H1 (cell line): ENCODE results near the gene TUT4. TPM values are rescaled to one million over a fixed set of nuclear protein-coding genes. Genes with fewer than 3 reads are reported as not detected.

Experiments
- CTCF ChIA-PET: fragments of 300-600 bp; sonication (Branson Sonifier 250); formaldehyde crosslinking; loops from one replicate; lab custom pipeline; 2021; ENCODE audit not compliant: partially characterized antibody; lab: Charles Lee
- POLR2A ChIA-PET: fragments of 300-600 bp; sonication (Branson Sonifier 250); formaldehyde crosslinking; loops from one replicate; lab custom pipeline; 2021; ENCODE audit warnings: inconsistent platforms; ENCODE audit not compliant: partially characterized antibody; lab: Charles Lee
- DNase-seq, 2 experiments: peaks; one replicate each; pipeline versions ENCODE4 v3.0.0 to v3.0.0-alpha.2; 2010 to 2022; ENCODE audit warnings: low spot score in 2 of 2, low read depth in 1 of 2, mixed read lengths in 1 of 2
- FAIRE-seq: peaks from 2 replicates; lab custom pipeline; 2011; peaks lifted over from hg19 to GRCh38; lab: Jason Lieb, UNC
- H2AFZ ChIP-seq: 2 replicates; pipeline ENCODE4 v1.8.1; 2012; ENCODE audit warnings: low read length, inconsistent platforms
- H2AK5ac ChIP-seq: 2 replicates; pipeline ENCODE4 v1.6.1; 2013; ENCODE audit warnings: low read depth, low read length
- H2BK120ac ChIP-seq: replicated peaks from 2 replicates; pipeline ENCODE3; 2013; ENCODE audit warnings: low read depth, low read length, inconsistent platforms
- H2BK12ac ChIP-seq: 2 replicates; pipeline ENCODE4 v1.6.1; 2013; ENCODE audit warnings: low read depth, low read length
- H2BK15ac ChIP-seq: 2 replicates; pipeline ENCODE4 v1.6.1; 2013; ENCODE audit warnings: low read length
- H2BK20ac ChIP-seq: 2 replicates; pipeline ENCODE4 v1.6.1; 2013; ENCODE audit warnings: low read length
- H2BK5ac ChIP-seq: 2 replicates; pipeline ENCODE4 v1.6.1; 2013; ENCODE audit warnings: low read depth, low read length
- H3K14ac ChIP-seq: 2 replicates; pipeline ENCODE4 v1.6.1; 2013; ENCODE audit warnings: inconsistent platforms; ENCODE audit not compliant: insufficient read length
- H3K18ac ChIP-seq: 2 replicates; pipeline ENCODE4 v1.6.1; 2013; ENCODE audit warnings: low read length; ENCODE audit errors: extremely low read depth
- H3K23ac ChIP-seq: 2 replicates; pipeline ENCODE4 v1.6.1; 2013; ENCODE audit warnings: inconsistent platforms; ENCODE audit not compliant: insufficient read length
- H3K23me2 ChIP-seq: 2 replicates; pipeline ENCODE4 v1.6.1; 2013; ENCODE audit warnings: low read depth, low read length
- H3K27ac ChIP-seq: 2 replicates; pipeline ENCODE4 v1.6.1; 2011; ENCODE audit warnings: low read depth, low read length, inconsistent platforms
- H3K27me3 ChIP-seq, 4 experiments: replicated peaks in 1 of 4; 1 replicate in 1 of 4; 2 replicates in 3 of 4; pipeline versions ENCODE4 v1.6.1 to v1.8.1; 2011 to 2013; ENCODE audit warnings: low read length in 3 of 4, mild to moderate bottlenecking in 3 of 4, inconsistent platforms in 2 of 4, mixed read lengths in 2 of 4, moderate library complexity in 1 of 4; ENCODE audit not compliant: control insufficient read depth in 3 of 4, insufficient read depth in 3 of 4; ENCODE audit errors: extremely low read depth in 1 of 4
- H3K36me3 ChIP-seq, 4 experiments: 2 replicates each; pipeline versions ENCODE4 v1.6.1 to v1.8.1; 2011 to 2013; ENCODE audit warnings: mild to moderate bottlenecking in 4 of 4, low read length in 3 of 4, moderate library complexity in 2 of 4, control low read depth in 1 of 4, inconsistent platforms in 1 of 4; ENCODE audit not compliant: insufficient read depth in 4 of 4, control insufficient read depth in 2 of 4
- H3K4ac ChIP-seq: replicated peaks from 2 replicates; pipeline ENCODE3; 2013; ENCODE audit warnings: low read length, low read depth, mixed read lengths, inconsistent platforms; ENCODE audit not compliant: insufficient read length
- H3K4me1 ChIP-seq, 4 experiments: replicated peaks in 1 of 4; 1 replicate in 1 of 4; 2 replicates in 3 of 4; pipeline versions ENCODE4 v1.6.1 to v1.8.1; 2011 to 2013; ENCODE audit warnings: low read length in 3 of 4, inconsistent platforms in 2 of 4, mixed read lengths in 1 of 4; ENCODE audit not compliant: insufficient read depth in 4 of 4, control insufficient read depth in 3 of 4
- H3K4me2 ChIP-seq, 2 experiments: 2 replicates each; pipeline versions ENCODE4 v1.6.1 to v1.8.1; 2011 to 2013; ENCODE audit warnings: low read depth in 2 of 2, low read length in 2 of 2, control low read depth in 1 of 2, inconsistent platforms in 1 of 2, mild to moderate bottlenecking in 1 of 2; ENCODE audit not compliant: insufficient read depth in 1 of 2
- H3K4me3 ChIP-seq, 4 experiments: fragments of 200-600, 300-600 bp in 1 of 4; sonication (generic), shearing (Covaris generic), sonication (Bioruptor Twin) in 1 of 4; 2 replicates each; pipeline versions ENCODE4 v1.5.1 to v1.8.1; 2011 to 2016; ENCODE audit warnings: low read length in 4 of 4, low read depth in 3 of 4, control low read depth in 2 of 4, inconsistent platforms in 2 of 4, mild to moderate bottlenecking in 2 of 4, mixed read lengths in 1 of 4, moderate library complexity in 1 of 4; ENCODE audit not compliant: insufficient read depth in 2 of 4; ENCODE audit errors: extremely low read depth in 1 of 4
- H3K56ac ChIP-seq: replicated peaks from 2 replicates; pipeline ENCODE3; 2013; ENCODE audit warnings: low read depth, mild to moderate bottlenecking, mixed read lengths, low read length, inconsistent platforms; ENCODE audit not compliant: insufficient read length
- H3K79me1 ChIP-seq: 2 replicates; pipeline ENCODE4 v1.6.1; 2013; ENCODE audit warnings: low read depth, low read length, control low read depth
- H3K79me2 ChIP-seq, 2 experiments: 2 replicates each; pipeline versions ENCODE4 v1.6.1 to v1.8.1; 2012 to 2013; ENCODE audit warnings: low read length in 2 of 2, mild to moderate bottlenecking in 2 of 2, inconsistent platforms in 1 of 2; ENCODE audit not compliant: insufficient read depth in 2 of 2, control insufficient read depth in 1 of 2
- H3K9ac ChIP-seq, 4 experiments: replicated peaks in 1 of 4; 1 replicate in 1 of 4; 2 replicates in 3 of 4; pipeline versions ENCODE4 v1.6.1 to v1.8.1; 2011 to 2013; ENCODE audit warnings: low read depth in 3 of 4, low read length in 3 of 4, control low read depth in 2 of 4, mild to moderate bottlenecking in 2 of 4, moderate library complexity in 2 of 4, inconsistent platforms in 1 of 4; ENCODE audit errors: extremely low read depth in 1 of 4
- H3K9me3 ChIP-seq, 2 experiments: 2 replicates each; pipeline versions ENCODE4 v1.6.1 to v1.8.1; 2012 to 2013; ENCODE audit warnings: mild to moderate bottlenecking in 2 of 2, moderate library complexity in 2 of 2, control low read depth in 1 of 2, inconsistent platforms in 1 of 2, low read depth in 1 of 2, low read length in 1 of 2, mixed read lengths in 1 of 2; ENCODE audit not compliant: insufficient read depth in 2 of 2
- H4K20me1 ChIP-seq, 2 experiments: replicated peaks in 1 of 2; 2 replicates each; pipeline versions ENCODE3 to v1.8.1; 2011 to 2013; ENCODE audit warnings: inconsistent platforms in 2 of 2, low read length in 2 of 2, mild to moderate bottlenecking in 1 of 2; ENCODE audit not compliant: insufficient read depth in 2 of 2, control insufficient read depth in 1 of 2
- H4K5ac ChIP-seq: 2 replicates; pipeline ENCODE4 v1.6.1; 2013; ENCODE audit warnings: low read length, low read depth, mixed read lengths, inconsistent platforms; ENCODE audit not compliant: insufficient read length
- H4K8ac ChIP-seq: 2 replicates; pipeline ENCODE4 v1.8.0; 2013; ENCODE audit warnings: mild to moderate bottlenecking, moderate library complexity, low read length, inconsistent platforms; ENCODE audit not compliant: insufficient read depth; ENCODE audit errors: extremely low read depth
- H4K91ac ChIP-seq: replicated peaks from 2 replicates; pipeline ENCODE3; 2013; ENCODE audit warnings: low read length, mixed read lengths, inconsistent platforms; ENCODE audit not compliant: insufficient read length
- FOSL1 ChIP-seq: IDR thresholded peaks from 2 replicates; pipeline ENCODE4 v1.6.1; 2011; ENCODE audit warnings: mild to moderate bottlenecking, low read depth, low read length, moderate library complexity; ENCODE audit not compliant: insufficient read depth
- HDAC2 ChIP-seq, 2 experiments: fragments of 300-600 bp in 1 of 2; sonication (generic) in 1 of 2; IDR thresholded peaks; 2 replicates each; pipeline ENCODE4 v1.6.1; 2011 to 2012; ENCODE audit warnings: low read depth in 2 of 2, low read length in 2 of 2, mild to moderate bottlenecking in 2 of 2, moderate library complexity in 2 of 2, borderline replicate concordance in 1 of 2, inconsistent platforms in 1 of 2
- KDM5A ChIP-seq: fragments of 200-600 bp; IDR thresholded peaks from 2 replicates; pipeline ENCODE4 v1.7.1; 2012; ENCODE audit warnings: mild to moderate bottlenecking, low read length, inconsistent platforms, mixed read lengths
- PHF8 ChIP-seq: fragments of 200-600 bp; sonication (generic); conservative IDR thresholded peaks from 2 replicates; pipeline ENCODE4 v1.7.1; 2012; ENCODE audit warnings: low read depth, mild to moderate bottlenecking, inconsistent platforms, low read length, moderate library complexity
- RXRA ChIP-seq: IDR thresholded peaks from 2 replicates; pipeline ENCODE4 v1.6.1; 2011; ENCODE audit warnings: low read depth, mild to moderate bottlenecking, low read length, moderate library complexity; ENCODE audit not compliant: insufficient read depth
- SP4 ChIP-seq: IDR thresholded peaks from 2 replicates; pipeline ENCODE4 v1.6.1; 2012; ENCODE audit warnings: low read length, inconsistent platforms
- YY1 ChIP-seq: IDR thresholded peaks from 2 replicates; pipeline ENCODE4 v1.6.1; 2011; ENCODE audit warnings: low read depth, mild to moderate bottlenecking, low read length
- WGBS, 2 experiments: shearing (Covaris generic) in 1 of 2; methylation state at CpG; one replicate each; pipeline versions ENCODE4 v1.1.6 to v1.1.7; 2013 to 2015; ENCODE audit warnings: low lambda C conversion rate in 2 of 2, mixed read lengths in 2 of 2, inconsistent platforms in 1 of 2, low coverage in 1 of 2, missing lambda C conversion rate in 1 of 2; ENCODE audit not compliant: insufficient replicate concordance in 2 of 2, insufficient coverage in 1 of 2, insufficient read length in 1 of 2; ENCODE audit errors: extremely low coverage in 1 of 2, missing lambda C conversion rate in 1 of 2; 5-methylcytosine and 5-hydroxymethylcytosine counted together
- polyA plus RNA-seq, 7 experiments: library from polyadenylated mRNA; depleted of rRNA in 3 of 7; stranded (reverse) in 5 of 7; unstranded in 2 of 7; fragments of >200 nt in 5 of 7; fragments of 200-250 nt in 2 of 7; gene quantifications; 1 replicate in 5 of 7; 2 replicates in 1 of 7; 4 replicates in 1 of 7; pipeline versions ENCODE4 v1.2.1 to v1.2.3, GENCODE V29; 2011 to 2013; ENCODE audit warnings: missing spikeins in 2 of 7, mixed read lengths in 2 of 7
- total RNA-seq: library from RNA; stranded (reverse); fragmentation: NEBNext Ultra II Directional; extraction: Animal tissue kit (Norgen Biotek cat#: 25700); gene quantifications from 2 replicates; pipeline ENCODE4 v1.2.1, GENCODE V29; 2021
- TF ChIP-seq, protein P1 (sequence below): IDR thresholded peaks from 2 replicates; pipeline ENCODE4 v1.6.1; 2012; ENCODE audit warnings: inconsistent platforms

Gene TUT4
- total and polyA plus RNA-seq, 2 of the 8 experiments (the other 6 are each of a cell fraction or from before 2014, with no cell fraction given): 54.5 to 63.3 TPM

DNA sequence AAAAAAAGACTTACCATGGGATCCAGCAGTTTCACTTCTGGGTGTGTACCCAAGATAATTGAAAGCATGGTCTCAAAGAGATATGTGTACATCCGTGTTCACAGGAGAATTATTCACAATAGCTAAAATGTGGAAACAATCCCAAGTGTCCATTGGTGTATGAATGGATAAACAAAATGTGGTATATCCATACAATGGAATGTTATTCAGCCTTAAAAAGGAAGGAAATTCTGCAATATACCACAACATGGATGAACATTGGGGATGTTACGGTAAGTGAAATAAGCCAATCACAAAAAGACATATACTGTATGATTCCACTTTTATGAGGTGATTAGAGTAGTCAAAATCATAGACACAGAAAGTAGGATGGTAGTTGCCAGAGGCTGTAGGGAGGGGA, 7.0 kb upstream of the TUT4 start:
- H3K56ac ChIP-seq: no peak overlapping the region
- H3K14ac ChIP-seq: no peak overlapping the region
- no peak overlapping the region for H3K18ac ChIP-seq
- H2BK120ac ChIP-seq: no peak overlapping the region
- no peak overlapping the region for H3K4me2 ChIP-seq
- H2BK12ac ChIP-seq: no peak overlapping the region
- H4K8ac ChIP-seq: no peak overlapping the region; the same call in 1 of the 2 replicates
- H3K23me2 ChIP-seq: peaks cover 2% of the 10 kb centered on the region; the same call in 1 of the 2 replicates
- H4K20me1 ChIP-seq: no peaks in the 10 kb centered on the region
- no peak overlapping the region for H3K9ac ChIP-seq
- H2AK5ac ChIP-seq: no peak overlapping the region
- H3K4me1 ChIP-seq: peaks cover 0 to 3% (median under 1%) of the 10 kb centered on the region in 4 experiments; a peak in 5 of 7 replicates
- no peak for DNase-seq
- ChIA-PET POLR2A (no interaction called here), CTCF (no interaction called here)
- H3K4me3 ChIP-seq: no peak overlapping the region
- WGBS, 2 experiments: 79% methylated on average over 2 of the region's 2 CpGs; no CpG with 5 or more reads in 1 of the 2 experiments
- H4K5ac ChIP-seq: no peak overlapping the region
- TF ChIP-seq, protein P1, sequence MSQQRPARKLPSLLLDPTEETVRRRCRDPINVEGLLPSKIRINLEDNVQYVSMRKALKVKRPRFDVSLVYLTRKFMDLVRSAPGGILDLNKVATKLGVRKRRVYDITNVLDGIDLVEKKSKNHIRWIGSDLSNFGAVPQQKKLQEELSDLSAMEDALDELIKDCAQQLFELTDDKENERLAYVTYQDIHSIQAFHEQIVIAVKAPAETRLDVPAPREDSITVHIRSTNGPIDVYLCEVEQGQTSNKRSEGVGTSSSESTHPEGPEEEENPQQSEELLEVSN: no peak
- TF ChIP-seq FOSL1 (no peak), PHF8 (no peak), YY1 (no peak), RXRA (no peak), HDAC2 (IDR thresholded peaks at IDR 0.05; ENCODE audit: borderline replicate concordance in 1 of 2, low read depth in 2 of 2, low read length in 2 of 2) (no peak), SP4 (no peak), KDM5A (no peak)
- no peaks in the 10 kb centered on the region for H3K79me2 ChIP-seq
- FAIRE-seq: no peak
- no peak overlapping the region for H4K91ac ChIP-seq
- H3K9me3 ChIP-seq: no peaks in the 10 kb centered on the region
- H3K4ac ChIP-seq: no peak overlapping the region
- no peak overlapping the region for H2BK15ac ChIP-seq
- no peak overlapping the region for H3K23ac ChIP-seq
- H3K79me1 ChIP-seq: no peaks in the 10 kb centered on the region
- H3K36me3 ChIP-seq: no peaks in the 10 kb centered on the region
- no peak overlapping the region for H2BK20ac ChIP-seq
- H2AFZ ChIP-seq: no peak overlapping the region
- no peaks in the 10 kb centered on the region for H3K27me3 ChIP-seq
- no peak overlapping the region for H2BK5ac ChIP-seq
- H3K27ac ChIP-seq: no peak overlapping the region
